HepG2 (cell line): Measurements from ENCODE around the gene HS3ST5. TPM values are rescaled to one million over a fixed set of nuclear protein-coding genes. Genes with fewer than 3 reads are reported as not detected.

Experiments used
- ARID2 ChIP-seq: sonication (generic); formaldehyde crosslinking; IDR thresholded peaks from 2 replicates; pipeline ENCODE4 v1.8.1; 2022; ENCODE audit warnings: mild to moderate bottlenecking, missing genetic modification reagents, borderline replicate concordance
- ASH2L ChIP-seq: fragments of 300-600, 200-600 bp; sonication (generic); IDR thresholded peaks from 2 replicates; pipeline ENCODE4 v1.7.0; 2017; ENCODE audit warnings: low read depth, mild to moderate bottlenecking, moderate library complexity, mixed read lengths, low read length; ENCODE audit not compliant: insufficient read length
- ELF3 ChIP-seq: IDR thresholded peaks from 2 replicates; pipeline ENCODE4 v1.6.1; 2016; ENCODE audit warnings: missing genetic modification reagents, missing compliant biosample characterization
- ERF ChIP-seq: IDR thresholded peaks from 2 replicates; pipeline ENCODE4 v1.6.1; 2018; ENCODE audit warnings: missing biosample characterization, missing genetic modification reagents
- HCFC1 ChIP-seq: fragments of 150-350 bp; IDR thresholded peaks from 2 replicates; pipeline ENCODE4 v1.6.1; 2014; ENCODE audit warnings: low read depth, low read length
- HDAC1 ChIP-seq: sonication (generic); formaldehyde crosslinking; IDR thresholded peaks from 2 replicates; pipeline ENCODE4 v1.5.1; 2020; ENCODE audit warnings: mild to moderate bottlenecking, missing genetic modification reagents
- HDAC2 ChIP-seq: sonication (generic); formaldehyde crosslinking; IDR thresholded peaks from 2 replicates; pipeline ENCODE4 v1.4.0; 2020; ENCODE audit warnings: missing genetic modification reagents
- KDM1A ChIP-seq: IDR thresholded peaks from 2 replicates; pipeline ENCODE4 v1.6.1; 2016; ENCODE audit warnings: missing compliant biosample characterization
- MED1 ChIP-seq: sonication (generic); formaldehyde crosslinking; IDR thresholded peaks from 2 replicates; pipeline ENCODE4 v1.4.0; 2020; ENCODE audit warnings: missing genetic modification reagents
- NFYC ChIP-seq: IDR thresholded peaks from 2 replicates; pipeline ENCODE4 v1.6.1; 2016; ENCODE audit warnings: missing genetic modification reagents, missing compliant biosample characterization
- PHF5A ChIP-seq: IDR thresholded peaks from one replicate; pipeline ENCODE4 v1.6.1; 2018; ENCODE audit warnings: low read depth, missing genetic modification reagents; ENCODE audit not compliant: unreplicated experiment
- REL ChIP-seq: sonication (generic); formaldehyde crosslinking; conservative IDR thresholded peaks from 2 replicates; pipeline ENCODE4 v1.8.0; 2022; ENCODE audit warnings: mild to moderate bottlenecking, missing genetic modification reagents, moderate library complexity
- SALL2 ChIP-seq: sonication (generic); formaldehyde crosslinking; IDR thresholded peaks from 2 replicates; pipeline ENCODE4 v1.8.1; 2023; ENCODE audit warnings: mild to moderate bottlenecking, missing genetic modification reagents, inconsistent platforms
- TOE1 ChIP-seq: sonication (generic); formaldehyde crosslinking; IDR thresholded peaks from 2 replicates; pipeline ENCODE4 v1.4.0; 2020; ENCODE audit warnings: mild to moderate bottlenecking, missing genetic modification reagents
- ZNF260 ChIP-seq: sonication (generic); formaldehyde crosslinking; IDR thresholded peaks from 2 replicates; pipeline ENCODE4 v1.4.0; 2020; ENCODE audit warnings: missing genetic modification reagents, low read depth, mild to moderate bottlenecking, borderline replicate concordance
- ZNF317 ChIP-seq: sonication (generic); formaldehyde crosslinking; IDR thresholded peaks from 2 replicates; pipeline ENCODE4 v1.5.0; 2020; ENCODE audit warnings: mild to moderate bottlenecking, missing genetic modification reagents
- ZNF572 ChIP-seq: sonication (generic); formaldehyde crosslinking; IDR thresholded peaks from 2 replicates; pipeline ENCODE4 v1.5.1; 2020; ENCODE audit warnings: mild to moderate bottlenecking, missing genetic modification reagents
- ZNF7 ChIP-seq: IDR thresholded peaks from 2 replicates; pipeline ENCODE4 v1.6.1; 2016; ENCODE audit warnings: missing biosample characterization, missing genetic modification reagents
- ZNF746 ChIP-seq: sonication (generic); formaldehyde crosslinking; IDR thresholded peaks from 2 replicates; pipeline ENCODE4 v1.8.0; 2022; ENCODE audit warnings: mild to moderate bottlenecking, missing genetic modification reagents
- ZNF776 ChIP-seq: sonication (generic); formaldehyde crosslinking; IDR thresholded peaks from 2 replicates; pipeline ENCODE4 v1.4.0; 2020; ENCODE audit warnings: mild to moderate bottlenecking, missing genetic modification reagents
- ZNF839 ChIP-seq: sonication (generic); formaldehyde crosslinking; IDR thresholded peaks from 2 replicates; pipeline ENCODE4 v1.4.0; 2020; ENCODE audit warnings: missing genetic modification reagents, mild to moderate bottlenecking, borderline replicate concordance
- polyA plus RNA-seq, 8 experiments: library from polyadenylated mRNA; depleted of rRNA in 3 of 8; stranded (reverse) in 7 of 8; unstranded in 1 of 8; fragments of >200 nt; fragmentation: Illumina TruSeq in 4 of 8; extraction: Trizol in 4 of 8; gene quantifications; 2 replicates each; pipeline versions ENCODE4 v1.2.1 to v1.2.3, GENCODE V29; 2011 to 2016; ENCODE audit warnings: low read depth in 4 of 8, missing spikeins in 1 of 8, mixed read lengths in 1 of 8; ENCODE audit not compliant: insufficient read depth in 1 of 8
- total RNA-seq, 5 experiments: library from RNA; depleted of rRNA; stranded (reverse); fragments of >200 nt; fragmentation: Illumina TruSeq; extraction: Trizol; gene quantifications; 2 replicates each; pipeline ENCODE4 v1.2.3, GENCODE V29; 2016; ENCODE audit warnings: low read depth in 1 of 5
- TF ChIP-seq, protein P1 (sequence below): IDR thresholded peaks from 2 replicates; pipeline ENCODE4 v1.4.0; 2020; ENCODE audit warnings: mild to moderate bottlenecking, missing genetic modification reagents
- TF ChIP-seq, protein P2 (sequence below): sonication (generic); formaldehyde crosslinking; IDR thresholded peaks from 2 replicates; pipeline ENCODE4 v1.5.1; 2020; ENCODE audit warnings: mild to moderate bottlenecking, missing genetic modification reagents, moderate library complexity

Gene HS3ST5
- total and polyA plus RNA-seq, 2 of the 13 experiments (the other 11 are each of a cell fraction or from before 2014, with no cell fraction given), result 1.1 to 1.6 TPM

DNA sequence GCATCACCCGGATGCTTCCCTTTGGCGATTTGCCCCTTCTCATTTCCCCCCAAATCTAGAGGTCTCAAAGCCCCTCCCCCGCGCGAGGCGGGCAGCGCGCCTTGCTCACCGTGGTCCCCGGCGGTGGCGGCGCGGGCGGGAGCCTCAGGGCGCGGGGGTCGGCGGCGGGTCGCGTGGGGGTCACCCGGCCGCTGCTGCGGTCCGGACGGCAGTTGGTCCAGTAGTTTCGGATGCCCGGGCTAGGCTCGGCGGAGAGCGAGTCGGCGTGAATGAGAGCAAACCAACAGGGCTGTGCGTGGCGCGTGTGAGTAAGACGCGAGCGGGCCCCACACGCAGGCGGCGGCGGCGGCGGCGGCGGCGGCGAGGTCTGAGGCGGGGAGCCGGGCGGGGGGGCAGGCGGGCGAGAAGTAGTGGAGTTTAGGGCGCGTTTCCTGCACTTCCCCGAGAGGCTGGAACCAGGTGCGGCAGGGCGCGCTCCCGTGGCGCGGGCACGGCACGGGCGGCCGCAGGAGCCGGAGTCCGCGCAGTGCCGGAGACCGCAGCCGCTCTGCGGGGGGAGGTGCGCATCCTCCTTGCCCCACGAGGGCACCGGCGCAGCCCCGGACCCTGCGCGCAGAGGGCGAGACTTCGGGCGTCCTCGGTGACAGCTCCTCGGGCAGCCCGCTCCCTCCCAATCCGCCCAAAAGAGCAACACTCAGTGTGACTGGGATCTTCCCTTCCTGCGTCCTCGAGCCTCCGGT lies 567 bp downstream of the HS3ST5 start (continued):
- peak; percentile 24; the same call in 1 of the 2 replicates for TF ChIP-seq ZNF776 (CRISPR knock-in tag)
- TF ChIP-seq, protein P1, sequence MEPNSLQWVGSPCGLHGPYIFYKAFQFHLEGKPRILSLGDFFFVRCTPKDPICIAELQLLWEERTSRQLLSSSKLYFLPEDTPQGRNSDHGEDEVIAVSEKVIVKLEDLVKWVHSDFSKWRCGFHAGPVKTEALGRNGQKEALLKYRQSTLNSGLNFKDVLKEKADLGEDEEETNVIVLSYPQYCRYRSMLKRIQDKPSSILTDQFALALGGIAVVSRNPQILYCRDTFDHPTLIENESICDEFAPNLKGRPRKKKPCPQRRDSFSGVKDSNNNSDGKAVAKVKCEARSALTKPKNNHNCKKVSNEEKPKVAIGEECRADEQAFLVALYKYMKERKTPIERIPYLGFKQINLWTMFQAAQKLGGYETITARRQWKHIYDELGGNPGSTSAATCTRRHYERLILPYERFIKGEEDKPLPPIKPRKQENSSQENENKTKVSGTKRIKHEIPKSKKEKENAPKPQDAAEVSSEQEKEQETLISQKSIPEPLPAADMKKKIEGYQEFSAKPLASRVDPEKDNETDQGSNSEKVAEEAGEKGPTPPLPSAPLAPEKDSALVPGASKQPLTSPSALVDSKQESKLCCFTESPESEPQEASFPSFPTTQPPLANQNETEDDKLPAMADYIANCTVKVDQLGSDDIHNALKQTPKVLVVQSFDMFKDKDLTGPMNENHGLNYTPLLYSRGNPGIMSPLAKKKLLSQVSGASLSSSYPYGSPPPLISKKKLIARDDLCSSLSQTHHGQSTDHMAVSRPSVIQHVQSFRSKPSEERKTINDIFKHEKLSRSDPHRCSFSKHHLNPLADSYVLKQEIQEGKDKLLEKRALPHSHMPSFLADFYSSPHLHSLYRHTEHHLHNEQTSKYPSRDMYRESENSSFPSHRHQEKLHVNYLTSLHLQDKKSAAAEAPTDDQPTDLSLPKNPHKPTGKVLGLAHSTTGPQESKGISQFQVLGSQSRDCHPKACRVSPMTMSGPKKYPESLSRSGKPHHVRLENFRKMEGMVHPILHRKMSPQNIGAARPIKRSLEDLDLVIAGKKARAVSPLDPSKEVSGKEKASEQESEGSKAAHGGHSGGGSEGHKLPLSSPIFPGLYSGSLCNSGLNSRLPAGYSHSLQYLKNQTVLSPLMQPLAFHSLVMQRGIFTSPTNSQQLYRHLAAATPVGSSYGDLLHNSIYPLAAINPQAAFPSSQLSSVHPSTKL, result no peak
- no peak for TF ChIP-seq NFYC
- TF ChIP-seq ZNF839 (CRISPR knock-in tag), result no peak
- TF ChIP-seq ZNF7 (CRISPR knock-in tag), result no peak
- TF ChIP-seq HCFC1, result no peak
- no peak for TF ChIP-seq SALL2 (CRISPR knock-in tag)
- TF ChIP-seq HDAC1, result no peak
- peak; percentile 72 for TF ChIP-seq ASH2L
- TF ChIP-seq ZNF317 (CRISPR knock-in tag), result no peak
- 0 out of 2 replicates have a peak, but pooled peaks have one; percentile 10 for TF ChIP-seq ZNF746
- no peak for TF ChIP-seq PHF5A (CRISPR knock-in tag)
- TF ChIP-seq HDAC2 (CRISPR knock-in tag), result no peak
- no peak for TF ChIP-seq KDM1A (CRISPR knock-in tag)
- TF ChIP-seq REL (CRISPR knock-in tag), result no peak
- no peak for TF ChIP-seq ZNF260 (CRISPR knock-in tag)
- no peak for TF ChIP-seq ARID2 (CRISPR knock-in tag)
- no peak for TF ChIP-seq TOE1 (CRISPR knock-in tag)
- TF ChIP-seq ZNF572 (CRISPR knock-in tag), result no peak
- no peak for TF ChIP-seq MED1
- TF ChIP-seq, protein P2, sequence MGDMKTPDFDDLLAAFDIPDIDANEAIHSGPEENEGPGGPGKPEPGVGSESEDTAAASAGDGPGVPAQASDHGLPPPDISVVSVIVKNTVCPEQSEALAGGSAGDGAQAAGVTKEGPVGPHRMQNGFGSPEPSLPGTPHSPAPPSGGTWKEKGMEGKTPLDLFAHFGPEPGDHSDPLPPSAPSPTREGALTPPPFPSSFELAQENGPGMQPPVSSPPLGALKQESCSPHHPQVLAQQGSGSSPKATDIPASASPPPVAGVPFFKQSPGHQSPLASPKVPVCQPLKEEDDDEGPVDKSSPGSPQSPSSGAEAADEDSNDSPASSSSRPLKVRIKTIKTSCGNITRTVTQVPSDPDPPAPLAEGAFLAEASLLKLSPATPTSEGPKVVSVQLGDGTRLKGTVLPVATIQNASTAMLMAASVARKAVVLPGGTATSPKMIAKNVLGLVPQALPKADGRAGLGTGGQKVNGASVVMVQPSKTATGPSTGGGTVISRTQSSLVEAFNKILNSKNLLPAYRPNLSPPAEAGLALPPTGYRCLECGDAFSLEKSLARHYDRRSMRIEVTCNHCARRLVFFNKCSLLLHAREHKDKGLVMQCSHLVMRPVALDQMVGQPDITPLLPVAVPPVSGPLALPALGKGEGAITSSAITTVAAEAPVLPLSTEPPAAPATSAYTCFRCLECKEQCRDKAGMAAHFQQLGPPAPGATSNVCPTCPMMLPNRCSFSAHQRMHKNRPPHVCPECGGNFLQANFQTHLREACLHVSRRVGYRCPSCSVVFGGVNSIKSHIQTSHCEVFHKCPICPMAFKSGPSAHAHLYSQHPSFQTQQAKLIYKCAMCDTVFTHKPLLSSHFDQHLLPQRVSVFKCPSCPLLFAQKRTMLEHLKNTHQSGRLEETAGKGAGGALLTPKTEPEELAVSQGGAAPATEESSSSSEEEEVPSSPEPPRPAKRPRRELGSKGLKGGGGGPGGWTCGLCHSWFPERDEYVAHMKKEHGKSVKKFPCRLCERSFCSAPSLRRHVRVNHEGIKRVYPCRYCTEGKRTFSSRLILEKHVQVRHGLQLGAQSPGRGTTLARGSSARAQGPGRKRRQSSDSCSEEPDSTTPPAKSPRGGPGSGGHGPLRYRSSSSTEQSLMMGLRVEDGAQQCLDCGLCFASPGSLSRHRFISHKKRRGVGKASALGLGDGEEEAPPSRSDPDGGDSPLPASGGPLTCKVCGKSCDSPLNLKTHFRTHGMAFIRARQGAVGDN, result 0 out of 2 replicates have a peak, but pooled peaks have one; percentile 53
- 0 out of 2 replicates have a peak, but pooled peaks have one; percentile 11 for TF ChIP-seq ELF3 (CRISPR knock-in tag)
- 0 out of 2 replicates have a peak, but pooled peaks have one; percentile 34 for TF ChIP-seq ERF
